ENCODE data around the gene HNRNPLL.
"Not testable (repeated sequence)": the region's sequence is repeated elsewhere in the genome, so short reads cannot be mapped to it uniquely, and the experiment has no call there.

Gene HNRNPLL

GRCh38 chr2:38549071-38549704, 53.5 kb downstream of the HNRNPLL start:
- DNase-seq (ENCODE audit: low read depth), result no peak
- TF ChIP-seq CTCF (IDR thresholded peaks at IDR 0.05; ENCODE audit: low read depth, low read length) (no peak), POLR2A (IDR thresholded peaks at IDR 0.05; ENCODE audit: extremely low read depth, insufficient read length) (no peak), MAX (IDR thresholded peaks at IDR 0.05; ENCODE audit: low read depth, low read length) (no peak), MYC (IDR thresholded peaks at IDR 0.05; ENCODE audit: low read depth, low read length) (no peak)
- H3K4me3 ChIP-seq (ENCODE audit: low read depth, low read length), result no peak overlapping the region

- no peak for DNase-seq (ENCODE audit: low read depth)
- no peak overlapping the region for H3K4me3 ChIP-seq (ENCODE audit: low read depth, low read length)
- TF ChIP-seq MAX (IDR thresholded peaks at IDR 0.05; ENCODE audit: low read depth, low read length) (no peak), POLR2A (IDR thresholded peaks at IDR 0.05; ENCODE audit: extremely low read depth, insufficient read length) (no peak), MYC (IDR thresholded peaks at IDR 0.05; ENCODE audit: low read depth, low read length) (no peak), CTCF (IDR thresholded peaks at IDR 0.05; ENCODE audit: low read depth, low read length) (no peak)
Observed at GRCh38 chr2:38547791-38548190, 54.9 kb downstream of the HNRNPLL start.

GRCh38 chr2:38546585-38546984, 56.1 kb downstream of the HNRNPLL start:
- no peak for DNase-seq (ENCODE audit: low read depth)
- no peak overlapping the region for H3K4me3 ChIP-seq (ENCODE audit: low read depth, low read length)
- no peak for TF ChIP-seq MYC (IDR thresholded peaks at IDR 0.05; ENCODE audit: low read depth, low read length)
- no peak for TF ChIP-seq CTCF (IDR thresholded peaks at IDR 0.05; ENCODE audit: low read depth, low read length)
- no peak for TF ChIP-seq POLR2A (IDR thresholded peaks at IDR 0.05; ENCODE audit: extremely low read depth, insufficient read length)
- no peak for TF ChIP-seq MAX (IDR thresholded peaks at IDR 0.05; ENCODE audit: low read depth, low read length)

GRCh38 chr2:38546064-38546463, 56.7 kb downstream of the HNRNPLL start:
- H3K4me3 ChIP-seq (ENCODE audit: low read depth, low read length), result no peak overlapping the region
- no peak for DNase-seq (ENCODE audit: low read depth)
- no peak for TF ChIP-seq MYC (IDR thresholded peaks at IDR 0.05; ENCODE audit: low read depth, low read length)
- TF ChIP-seq MAX (IDR thresholded peaks at IDR 0.05; ENCODE audit: low read depth, low read length), result no peak
- no peak for TF ChIP-seq POLR2A (IDR thresholded peaks at IDR 0.05; ENCODE audit: extremely low read depth, insufficient read length)
- no peak for TF ChIP-seq CTCF (IDR thresholded peaks at IDR 0.05; ENCODE audit: low read depth, low read length)

GRCh38 chr2:38542248-38542631, 60.5 kb downstream of the HNRNPLL start:
- not testable (repeated sequence) for DNase-seq (ENCODE audit: low read depth); H3K4me3 ChIP-seq (ENCODE audit: low read depth, low read length)

GRCh38 chr2:38540580-38541286, 62.0 kb downstream of the HNRNPLL start:
- no peak overlapping the region for H3K4me3 ChIP-seq (ENCODE audit: low read depth, low read length)
- no peak for TF ChIP-seq MAX (IDR thresholded peaks at IDR 0.05; ENCODE audit: low read depth, low read length)
- no peak for TF ChIP-seq POLR2A (IDR thresholded peaks at IDR 0.05; ENCODE audit: extremely low read depth, insufficient read length)
- TF ChIP-seq CTCF (IDR thresholded peaks at IDR 0.05; ENCODE audit: low read depth, low read length), result no peak
- no peak for TF ChIP-seq MYC (IDR thresholded peaks at IDR 0.05; ENCODE audit: low read depth, low read length)

More at GRCh38 chr2:38540580-38541286, 62.0 kb downstream of the HNRNPLL start:
- DNase-seq (ENCODE audit: low read depth), result no peak

Measured in NB4 (cell line).